Spleen (tissue), 7 donors: ENCODE measurements around the gene SSUH2.

Experiments
- CTCF ChIP-seq, 11 experiments: fragments of 200-600 bp in 7 of 11; fragments of 450-650 bp in 4 of 11; sonication (generic) in 4 of 11; IDR thresholded peaks in 8 of 11; conservative IDR thresholded peaks in 3 of 11; 1 replicate in 7 of 11; 2 replicates in 4 of 11; pipeline versions ENCODE4 v1.4.0 to v1.8.0; 2016 to 2021; ENCODE audit warnings: antibody characterized with exemption in 11 of 11, inconsistent platforms in 4 of 11, mild to moderate bottlenecking in 1 of 11
- POLR2A ChIP-seq, 3 donors: fragments of 450-650 bp; IDR thresholded peaks; one replicate each; pipeline ENCODE4 v1.5.1; 2017; ENCODE audit warnings: antibody characterized with exemption in 3 of 3, mild to moderate bottlenecking in 1 of 3
- POLR2AphosphoS5 ChIP-seq, 3 donors: sonication (generic); formaldehyde crosslinking; IDR thresholded peaks; one replicate each; pipeline ENCODE4 v1.5.1; 2017; ENCODE audit warnings: antibody characterized with exemption in 3 of 3
- donor health status: DM: no; HTN: no; CAD: no; lungs with moderate emphysema.
- donor health status: DM: no; HTN: no; CAD: no.
- donor health status: DM: no; HTN: no; CAD: no.

- TF ChIP-seq POLR2AphosphoS5 (IDR thresholded peaks at IDR 0.05) (no peak), POLR2A (IDR thresholded peaks at IDR 0.05) (no peak), CTCF (IDR thresholded peaks at IDR 0.05 in 8 of 11, conservative IDR thresholded peaks at IDR 0.05 in 3 of 11) (no peak)
These were observed 3.1 kb downstream of the SSUH2 start for GRCh38 chr3:8641472-8641871.
